Left ventricle myocardium inferior (tissue), 1 donor: ENCODE results near the gene PHGDH. TPM values are rescaled to one million over a fixed set of nuclear protein-coding genes. Genes with fewer than 3 reads are reported as not detected.
A peak's percentile ranks its signal among the peaks of the same experiment; 100 is the strongest.

Source experiments
- DNase-seq: peaks from one replicate; pipeline ENCODE4 v3.0.0-alpha.2; 2020
- H3K27ac ChIP-seq: fragments of 200-600 bp; replicated peaks from 2 replicates; pipeline ENCODE4 v1.8.0; 2021
- H3K27me3 ChIP-seq: fragments of 200-600 bp; 2 replicates; pipeline ENCODE4 v1.8.0; 2021; ENCODE audit warnings: low read depth
- H3K36me3 ChIP-seq: fragments of 200-600 bp; 2 replicates; pipeline ENCODE4 v1.8.0; 2021
- H3K4me1 ChIP-seq: fragments of 200-600 bp; 2 replicates; pipeline ENCODE4 v1.8.0; 2021
- H3K4me3 ChIP-seq: fragments of 200-600 bp; 2 replicates; pipeline ENCODE4 v1.8.0; 2021; ENCODE audit warnings: mild to moderate bottlenecking, moderate library complexity
- H3K9me3 ChIP-seq: fragments of 200-600 bp; replicated peaks from 2 replicates; pipeline ENCODE4 v1.8.0; 2021
- CTCF ChIP-seq: fragments of 200-600 bp; IDR thresholded peaks from 2 replicates; pipeline ENCODE4 v1.8.0; 2021; ENCODE audit warnings: antibody characterized with exemption, mild to moderate bottlenecking, borderline replicate concordance
- intact Hi-C: fragments of 100-400 bp; cut with micrococcal nuclease; formaldehyde crosslinking; loops from one replicate; pipeline ENCODE4 v1.11.0; 2022
- total RNA-seq: library from RNA; stranded (reverse); fragmentation: NEBNext Ultra II Directional; extraction: Animal tissue kit (Norgen Biotek cat#: 25700); gene quantifications from one replicate; pipeline ENCODE4 v1.2.1, GENCODE V29; 2021
- donor health status: DM: no; HTN: yes; CAD: no; lungs with severe emphysema.

The PHGDH gene
- total RNA-seq, 1 donor from 2014 or later, result 6.4 TPM

- H3K4me3 ChIP-seq, result no peak overlapping the region
- H3K9me3 ChIP-seq, result peaks cover 8% of the 10 kb centered on the region
- H3K27ac ChIP-seq, result no peak overlapping the region
- no peak for TF ChIP-seq CTCF
- H3K27me3 ChIP-seq, result no peaks in the 10 kb centered on the region
- intact Hi-C loops, result no loop called here
- no peak for DNase-seq
- H3K36me3 ChIP-seq, result peaks cover under 1% of the 10 kb centered on the region
- peaks cover 25% of the 10 kb centered on the region for H3K4me1 ChIP-seq
Observed at GRCh38 chr1:119764220-119764619, 52.5 kb downstream of the PHGDH start.

- peak overlapping the region; percentile 41 for H3K4me3 ChIP-seq
- DNase-seq, result no peak
Observed at GRCh38 chr1:119766374-119766794, 54.6 kb downstream of the PHGDH start.

GRCh38 chr1:119767486-119767885, 55.8 kb downstream of the PHGDH start:
- Histone ChIP-seq H3K9me3 (peaks cover 8% of the 10 kb centered on the region), H3K4me3 (peak overlapping the region; percentile 41), H3K4me1 (peaks cover 43% of the 10 kb centered on the region), H3K36me3 (no peaks in the 10 kb centered on the region), H3K27me3 (no peaks in the 10 kb centered on the region), H3K27ac (no peak overlapping the region)
- intact Hi-C loops, result no loop called here
- no peak for DNase-seq
- TF ChIP-seq CTCF, result no peak

More at GRCh38 chr1:119766374-119766794, 54.6 kb downstream of the PHGDH start:
- Histone ChIP-seq H3K27me3 (no peaks in the 10 kb centered on the region), H3K4me1 (peaks cover 32% of the 10 kb centered on the region), H3K36me3 (no peaks in the 10 kb centered on the region), H3K27ac (peak overlapping the region; percentile 67), H3K9me3 (peaks cover 8% of the 10 kb centered on the region)
- no peak for TF ChIP-seq CTCF
- intact Hi-C loops, result no loop called here

GRCh38 chr1:119768778-119769177, 57.0 kb downstream of the PHGDH start, which contains the start of gene HMGCS2:
TSS of gene HMGCS2 (minus strand) at chr1:119768905. CDS start at chr1:119768844, 61 bp downstream.
- no peak for TF ChIP-seq CTCF
- H3K9me3 ChIP-seq, result peaks cover 8% of the 10 kb centered on the region
- no peak within 1 kb of the TSS for H3K27ac ChIP-seq
- intact Hi-C loops, result no loop called here
- peak within 1 kb of the TSS; percentile 41 for H3K4me3 ChIP-seq
- no peak for DNase-seq
- H3K36me3 ChIP-seq, result no peaks in the 10 kb centered on the region
- H3K4me1 ChIP-seq, result peaks cover 54% of the 10 kb centered on the region
- no peaks in the 10 kb centered on the region for H3K27me3 ChIP-seq

- intact Hi-C loops, result no loop called here
- peaks cover 58% of the 10 kb centered on the region for H3K4me1 ChIP-seq
- peak; percentile 24 for DNase-seq
- H3K36me3 ChIP-seq, result no peaks in the 10 kb centered on the region
- no peak overlapping the region for H3K27ac ChIP-seq
- no peak overlapping the region for H3K4me3 ChIP-seq
- H3K27me3 ChIP-seq, result no peaks in the 10 kb centered on the region
- H3K9me3 ChIP-seq, result no peaks in the 10 kb centered on the region
- TF ChIP-seq CTCF, result no peak
Observed at GRCh38 chr1:119771016-119771415, 59.3 kb downstream of the PHGDH start.
